Keratinocyte (primary cell): Measurements from ENCODE around the gene PRSS50.

Source experiments
- EZH2 ChIP-seq: IDR thresholded peaks from one replicate; pipeline ENCODE4 v1.6.1; 2012; ENCODE audit warnings: inconsistent platforms, mild to moderate bottlenecking, low read length, moderate library complexity
- TF ChIP-seq, protein P1 (sequence below), 3 experiments: IDR thresholded peaks in 1 of 3; conservative IDR thresholded peaks in 1 of 3; optimal IDR thresholded peaks in 1 of 3; 2 replicates in 2 of 3; 3 replicates in 1 of 3; pipeline versions ENCODE3 to v1.5.1; 2011; ENCODE audit warnings: low read length in 3 of 3, mild to moderate bottlenecking in 3 of 3, moderate library complexity in 2 of 3, control low read depth in 1 of 3, inconsistent platforms in 1 of 3; ENCODE audit not compliant: insufficient read depth in 2 of 3; ENCODE audit errors: extremely low read depth in 1 of 3

DNA sequence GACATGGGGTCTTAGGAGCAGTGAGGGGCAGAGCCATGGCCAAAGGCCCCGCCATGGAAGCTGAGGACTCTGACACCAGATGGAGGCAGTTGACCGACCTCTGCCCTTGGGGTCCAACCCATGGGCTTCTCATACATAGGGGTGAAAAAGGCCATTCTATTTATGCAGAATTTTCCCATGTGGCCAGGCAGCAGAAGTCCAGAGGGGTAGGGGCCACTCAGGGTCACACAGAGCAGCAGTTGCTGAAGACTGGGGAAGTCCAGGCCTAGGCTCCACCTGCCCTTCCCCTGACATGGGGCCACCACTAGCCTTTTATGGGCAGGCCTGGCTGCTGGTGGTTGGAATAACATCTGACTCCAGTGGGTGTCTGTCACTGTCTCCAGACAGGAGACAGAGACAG lies 6.4 kb downstream of the PRSS50 start:
- TF ChIP-seq, protein P1, sequence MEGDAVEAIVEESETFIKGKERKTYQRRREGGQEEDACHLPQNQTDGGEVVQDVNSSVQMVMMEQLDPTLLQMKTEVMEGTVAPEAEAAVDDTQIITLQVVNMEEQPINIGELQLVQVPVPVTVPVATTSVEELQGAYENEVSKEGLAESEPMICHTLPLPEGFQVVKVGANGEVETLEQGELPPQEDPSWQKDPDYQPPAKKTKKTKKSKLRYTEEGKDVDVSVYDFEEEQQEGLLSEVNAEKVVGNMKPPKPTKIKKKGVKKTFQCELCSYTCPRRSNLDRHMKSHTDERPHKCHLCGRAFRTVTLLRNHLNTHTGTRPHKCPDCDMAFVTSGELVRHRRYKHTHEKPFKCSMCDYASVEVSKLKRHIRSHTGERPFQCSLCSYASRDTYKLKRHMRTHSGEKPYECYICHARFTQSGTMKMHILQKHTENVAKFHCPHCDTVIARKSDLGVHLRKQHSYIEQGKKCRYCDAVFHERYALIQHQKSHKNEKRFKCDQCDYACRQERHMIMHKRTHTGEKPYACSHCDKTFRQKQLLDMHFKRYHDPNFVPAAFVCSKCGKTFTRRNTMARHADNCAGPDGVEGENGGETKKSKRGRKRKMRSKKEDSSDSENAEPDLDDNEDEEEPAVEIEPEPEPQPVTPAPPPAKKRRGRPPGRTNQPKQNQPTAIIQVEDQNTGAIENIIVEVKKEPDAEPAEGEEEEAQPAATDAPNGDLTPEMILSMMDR (optimal IDR thresholded peaks at IDR 0.05 in 1 of 3, IDR thresholded peaks at IDR 0.05 in 1 of 3, conservative IDR thresholded peaks at IDR 0.05 in 1 of 3; ENCODE audit: extremely low read depth in 1 of 3, insufficient read depth in 2 of 3, low read length in 3 of 3): no peak
- no peak for TF ChIP-seq EZH2
